GM12874 (cell line): ENCODE results near the gene FAM53A.

ENCODE experiments used
- CTCF ChIP-seq: IDR thresholded peaks from 2 replicates; pipeline ENCODE4 v1.5.1; 2011; ENCODE audit warnings: low read depth, mild to moderate bottlenecking, control low read depth, low read length, moderate library complexity; ENCODE audit not compliant: insufficient read depth

The FAM53A gene

DNA sequence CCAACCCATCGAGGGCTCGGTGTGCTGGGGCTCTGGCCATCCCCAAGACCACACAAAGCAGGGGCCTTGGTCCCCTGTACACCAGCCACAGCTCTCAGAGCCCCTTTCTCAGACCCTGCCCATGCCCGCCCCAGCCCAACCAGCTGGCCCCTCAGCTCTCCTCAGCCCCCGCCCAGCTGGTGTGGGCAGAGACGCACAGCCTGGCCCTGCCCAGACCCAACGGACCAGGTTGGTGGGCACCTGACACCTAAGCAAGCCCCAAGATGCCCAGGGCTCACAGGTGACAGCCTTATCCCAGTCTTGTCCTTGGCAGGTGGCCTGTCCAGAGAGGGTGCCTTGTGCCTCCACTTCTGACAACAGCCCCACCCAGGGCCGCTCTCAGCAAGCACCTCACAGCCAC, 42.4 kb downstream of the FAM53A start:
- no peak for TF ChIP-seq CTCF

DNA sequence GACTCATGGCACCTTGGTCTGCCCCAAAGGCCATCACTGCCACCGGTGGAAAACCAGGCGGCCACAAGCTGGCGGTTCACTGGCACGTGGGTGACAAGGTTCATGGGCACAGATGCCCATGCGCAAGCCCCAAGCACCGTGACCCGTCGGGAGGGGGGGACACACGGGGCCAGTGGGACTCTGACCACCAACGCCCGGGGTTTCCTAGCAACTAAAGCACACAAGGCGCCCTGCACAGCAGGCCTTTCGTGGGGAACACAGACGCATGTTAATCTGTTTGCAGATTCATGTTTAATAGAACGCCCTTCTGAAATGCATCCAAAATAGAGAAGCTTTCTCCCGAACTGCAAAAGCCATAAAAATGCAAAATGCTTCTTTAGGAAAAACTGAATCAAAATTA, 43.9 kb downstream of the FAM53A start:
- TF ChIP-seq CTCF = no peak

GRCh38 chr4:1639299-1639868, 44.7 kb downstream of the FAM53A start:
- TF ChIP-seq CTCF = no peak

GRCh38 chr4:1638873-1639272, 45.2 kb downstream of the FAM53A start:
- TF ChIP-seq CTCF = no peak

- TF ChIP-seq CTCF = no peak
These were observed 45.9 kb downstream of the FAM53A start for GRCh38 chr4:1638272-1638598.

- TF ChIP-seq CTCF = no peak
These were observed 46.4 kb downstream of the FAM53A start for GRCh38 chr4:1637580-1638271.

DNA sequence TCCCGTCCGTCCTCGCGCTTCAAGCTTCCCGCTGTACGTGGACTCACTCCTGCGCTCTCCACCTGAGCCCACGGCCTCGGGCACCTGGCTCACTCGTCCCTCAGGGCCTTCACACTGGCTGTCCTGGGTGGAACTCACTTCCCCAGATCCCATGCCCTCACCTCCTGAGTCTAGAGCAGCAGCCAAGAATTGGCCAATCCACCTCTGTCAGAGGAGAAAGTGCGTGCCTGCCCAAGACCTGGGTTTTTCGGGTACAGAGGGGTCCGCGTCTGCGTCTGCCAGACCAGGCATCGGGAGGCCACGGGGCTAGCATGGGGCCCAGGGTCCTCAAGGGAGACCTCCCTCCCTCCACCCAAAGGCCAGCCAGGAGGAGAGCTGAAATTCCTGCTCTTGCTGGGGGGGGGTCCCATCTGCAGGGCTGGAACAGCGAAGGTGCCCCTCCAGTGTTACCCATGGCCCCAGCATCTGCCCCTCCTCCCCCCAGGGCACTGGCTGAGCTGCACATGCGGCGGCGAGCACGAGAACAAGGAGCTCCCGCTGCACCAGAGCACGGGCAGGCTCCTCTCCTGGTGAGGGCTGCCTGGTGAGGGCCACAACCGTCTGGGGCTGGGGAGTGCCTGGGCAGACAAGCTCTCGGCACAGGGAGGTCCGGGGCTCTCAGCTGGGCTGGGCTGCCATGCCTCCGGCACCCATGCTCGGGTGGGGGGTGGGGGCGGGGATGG, 47.5 kb downstream of the FAM53A start:
- no peak for TF ChIP-seq CTCF
